ENCODE measurements around the gene ARF1. TPM values are rescaled to one million over a fixed set of nuclear protein-coding genes. Genes with fewer than 3 reads are reported as not detected.
A peak's percentile ranks its signal among the peaks of the same experiment; 100 is the strongest.

Gene ARF1
- total and polyA plus RNA-seq, 2 of the 13 experiments (the other 11 are each of a cell fraction or from before 2014, with no cell fraction given): 186 to 327 TPM

GRCh38 chr1:228139931-228140723 lies 57.6 kb downstream of the ARF1 start, which contains the start of gene GUK1 (continued):
- TF ChIP-seq, protein P1, sequence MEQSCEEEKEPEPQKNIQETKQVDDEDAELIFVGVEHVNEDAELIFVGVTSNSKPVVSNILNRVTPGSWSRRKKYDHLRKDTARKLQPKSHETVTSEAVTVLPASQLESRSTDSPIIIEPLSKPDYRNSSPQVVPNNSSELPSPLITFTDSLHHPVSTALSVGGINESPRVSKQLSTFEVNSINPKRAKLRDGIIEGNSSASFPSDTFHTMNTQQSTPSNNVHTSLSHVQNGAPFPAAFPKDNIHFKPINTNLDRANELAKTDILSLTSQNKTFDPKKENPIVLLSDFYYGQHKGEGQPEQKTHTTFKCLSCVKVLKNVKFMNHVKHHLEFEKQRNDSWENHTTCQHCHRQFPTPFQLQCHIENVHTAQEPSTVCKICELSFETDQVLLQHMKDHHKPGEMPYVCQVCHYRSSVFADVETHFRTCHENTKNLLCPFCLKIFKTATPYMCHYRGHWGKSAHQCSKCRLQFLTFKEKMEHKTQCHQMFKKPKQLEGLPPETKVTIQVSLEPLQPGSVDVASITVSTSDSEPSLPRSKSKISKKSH (CRISPR knock-in tag; IDR thresholded peaks at IDR 0.05; ENCODE audit: borderline replicate concordance): no peak
- no peak for TF ChIP-seq ATAD3A (CRISPR knock-in tag; IDR thresholded peaks at IDR 0.05)
- no peak for TF ChIP-seq HNRNPL (IDR thresholded peaks at IDR 0.05; ENCODE audit: low read depth, low read length)
- TF ChIP-seq ZHX2 (IDR thresholded peaks at IDR 0.05; ENCODE audit: low read depth): peak; percentile 99
- no peak for TF ChIP-seq ZHX2 (CRISPR knock-in tag; IDR thresholded peaks at IDR 0.05; ENCODE audit: borderline replicate concordance)
- TF ChIP-seq ZNF614 (CRISPR knock-in tag; IDR thresholded peaks at IDR 0.05; ENCODE audit: borderline replicate concordance): peak; percentile 63; the same call in 1 of the 2 replicates
- TF ChIP-seq HOXA7 (CRISPR knock-in tag; IDR thresholded peaks at IDR 0.05): no peak
- TF ChIP-seq, protein P2, sequence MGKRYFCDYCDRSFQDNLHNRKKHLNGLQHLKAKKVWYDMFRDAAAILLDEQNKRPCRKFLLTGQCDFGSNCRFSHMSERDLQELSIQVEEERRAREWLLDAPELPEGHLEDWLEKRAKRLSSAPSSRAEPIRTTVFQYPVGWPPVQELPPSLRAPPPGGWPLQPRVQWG (CRISPR knock-in tag; IDR thresholded peaks at IDR 0.05; ENCODE audit: borderline replicate concordance, low read depth): no peak; the same call in 1 of the 2 replicates
- TF ChIP-seq, protein P3, sequence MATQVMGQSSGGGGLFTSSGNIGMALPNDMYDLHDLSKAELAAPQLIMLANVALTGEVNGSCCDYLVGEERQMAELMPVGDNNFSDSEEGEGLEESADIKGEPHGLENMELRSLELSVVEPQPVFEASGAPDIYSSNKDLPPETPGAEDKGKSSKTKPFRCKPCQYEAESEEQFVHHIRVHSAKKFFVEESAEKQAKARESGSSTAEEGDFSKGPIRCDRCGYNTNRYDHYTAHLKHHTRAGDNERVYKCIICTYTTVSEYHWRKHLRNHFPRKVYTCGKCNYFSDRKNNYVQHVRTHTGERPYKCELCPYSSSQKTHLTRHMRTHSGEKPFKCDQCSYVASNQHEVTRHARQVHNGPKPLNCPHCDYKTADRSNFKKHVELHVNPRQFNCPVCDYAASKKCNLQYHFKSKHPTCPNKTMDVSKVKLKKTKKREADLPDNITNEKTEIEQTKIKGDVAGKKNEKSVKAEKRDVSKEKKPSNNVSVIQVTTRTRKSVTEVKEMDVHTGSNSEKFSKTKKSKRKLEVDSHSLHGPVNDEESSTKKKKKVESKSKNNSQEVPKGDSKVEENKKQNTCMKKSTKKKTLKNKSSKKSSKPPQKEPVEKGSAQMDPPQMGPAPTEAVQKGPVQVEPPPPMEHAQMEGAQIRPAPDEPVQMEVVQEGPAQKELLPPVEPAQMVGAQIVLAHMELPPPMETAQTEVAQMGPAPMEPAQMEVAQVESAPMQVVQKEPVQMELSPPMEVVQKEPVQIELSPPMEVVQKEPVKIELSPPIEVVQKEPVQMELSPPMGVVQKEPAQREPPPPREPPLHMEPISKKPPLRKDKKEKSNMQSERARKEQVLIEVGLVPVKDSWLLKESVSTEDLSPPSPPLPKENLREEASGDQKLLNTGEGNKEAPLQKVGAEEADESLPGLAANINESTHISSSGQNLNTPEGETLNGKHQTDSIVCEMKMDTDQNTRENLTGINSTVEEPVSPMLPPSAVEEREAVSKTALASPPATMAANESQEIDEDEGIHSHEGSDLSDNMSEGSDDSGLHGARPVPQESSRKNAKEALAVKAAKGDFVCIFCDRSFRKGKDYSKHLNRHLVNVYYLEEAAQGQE (IDR thresholded peaks at IDR 0.05; ENCODE audit: borderline replicate concordance in 1 of 2, low read depth in 1 of 2, low read length in 2 of 2): no peak
- 0 out of 2 replicates have a peak, but pooled peaks have one; percentile 26 for TF ChIP-seq ZNF296 (CRISPR knock-in tag; conservative IDR thresholded peaks at IDR 0.05)
- TF ChIP-seq ZNF235 (CRISPR knock-in tag; IDR thresholded peaks at IDR 0.05; ENCODE audit: borderline replicate concordance): peak; percentile 53; the same call in 1 of the 2 replicates
- TF ChIP-seq PLRG1 (conservative IDR thresholded peaks at IDR 0.05): no peak
- no peak for TF ChIP-seq PREB (CRISPR knock-in tag; IDR thresholded peaks at IDR 0.05)
- no peak; the same call in 1 of the 2 replicates for TF ChIP-seq ZNF143 (CRISPR knock-in tag; IDR thresholded peaks at IDR 0.05)
